ENCODE data around the gene PNMT. TPM values are rescaled to one million over a fixed set of nuclear protein-coding genes. Genes with fewer than 3 reads are reported as not detected.
A peak's percentile ranks its signal among the peaks of the same experiment; 100 is the strongest.

The PNMT gene
- total and polyA plus RNA-seq, 2 of the 8 experiments (the other 6 are each of a cell fraction or from before 2014, with no cell fraction given) = 5.6 to 10.9 TPM

DNA sequence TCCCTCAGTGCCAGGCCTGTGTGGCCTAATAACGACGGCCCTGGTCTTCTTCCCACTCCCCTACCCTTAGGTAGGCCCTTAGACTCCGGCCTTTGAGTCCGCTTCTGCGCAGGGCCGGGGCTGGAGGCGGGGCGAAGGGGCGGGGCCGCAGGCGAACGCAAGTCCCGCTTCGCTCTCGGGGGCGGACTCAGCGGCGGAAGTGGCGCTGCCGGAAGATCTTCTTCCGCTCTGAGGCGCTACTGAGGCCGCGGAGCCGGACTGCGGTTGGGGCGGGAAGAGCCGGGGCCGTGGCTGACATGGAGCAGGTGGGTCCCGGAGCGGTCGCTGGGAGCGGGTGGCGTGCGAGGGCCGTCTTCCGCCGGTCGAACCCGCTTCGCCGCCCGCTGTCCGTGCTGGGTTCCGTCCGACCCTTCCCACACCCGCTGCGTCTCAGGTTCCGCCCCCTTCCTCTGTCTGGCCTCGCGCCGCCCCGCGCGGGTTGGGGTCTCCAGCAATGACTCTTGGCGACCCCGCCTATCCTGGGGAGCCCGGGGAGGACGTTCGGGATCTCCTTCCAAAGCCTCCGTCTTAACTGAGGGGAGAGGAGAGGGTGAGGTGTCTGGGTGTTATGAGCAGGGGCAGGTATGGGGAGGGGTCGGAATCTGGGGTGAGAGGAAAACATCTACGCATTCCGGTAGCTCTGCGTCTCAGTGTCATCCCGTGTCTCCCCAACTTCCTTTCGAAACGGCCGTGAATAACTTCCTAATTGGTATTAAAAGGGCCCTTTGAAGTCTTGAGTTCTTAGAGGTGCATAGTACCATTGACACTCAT lies 31.1 kb upstream of the PNMT start, which contains the start of gene STARD3:
TSS of gene STARD3 (plus strand) at position 218 of the 810 bp plus-strand sequence. CDS start 16,388 bp downstream, outside the sequence.
- Histone ChIP-seq H4K5ac (ENCODE audit: insufficient read length, low read depth, low read length) (peak within 1 kb of the TSS; percentile 6), H3K18ac (ENCODE audit: extremely low read depth, low read length) (peak within 1 kb of the TSS; percentile 78), H3K56ac (replicated peaks; ENCODE audit: insufficient read length, low read depth, low read length) (peak within 1 kb of the TSS; percentile 35), H3K4ac (replicated peaks; ENCODE audit: insufficient read length, low read depth, low read length) (no peak within 1 kb of the TSS), H3K27me3 (replicated peaks in 1 of 4; ENCODE audit: control insufficient read depth in 3 of 4, extremely low read depth in 1 of 4, insufficient read depth in 3 of 4, low read length in 3 of 4) (0 out of 7 replicates have a peak, but pooled peaks cover 0 to 3% (median 0%) of the 10 kb centered on the region in 4 experiments), H3K4me1 (replicated peaks in 1 of 4; ENCODE audit: control insufficient read depth in 3 of 4, insufficient read depth in 4 of 4, low read length in 3 of 4) (peaks cover 13 to 40% (median 26%) of the 10 kb centered on the region in 4 experiments), H4K91ac (replicated peaks; ENCODE audit: insufficient read length, low read length) (peak within 1 kb of the TSS; percentile 40), H3K14ac (ENCODE audit: insufficient read length) (no peak within 1 kb of the TSS), H2BK120ac (replicated peaks; ENCODE audit: low read depth, low read length) (no peak within 1 kb of the TSS), H3K4me3 (ENCODE audit: extremely low read depth in 1 of 4, insufficient read depth in 2 of 4, low read depth in 3 of 4, low read length in 4 of 4) (peak within 1 kb of the TSS; percentile 79 to 91 (median 85)), H2AFZ (ENCODE audit: low read length) (peak within 1 kb of the TSS; percentile 15; the same call in 1 of the 2 replicates), H3K79me1 (ENCODE audit: low read depth, low read length) (peaks cover 19% of the 10 kb centered on the region), H2AK5ac (ENCODE audit: low read depth, low read length) (0 out of 2 replicates have a peak within 1 kb of the TSS, but pooled peaks have one; percentile 60), H2BK5ac (ENCODE audit: low read depth, low read length) (peak within 1 kb of the TSS; percentile 92), H3K23ac (ENCODE audit: insufficient read length) (no peak within 1 kb of the TSS), H4K8ac (ENCODE audit: extremely low read depth, insufficient read depth, low read length) (peak within 1 kb of the TSS; percentile 93; the same call in 1 of the 2 replicates), H3K23me2 (ENCODE audit: low read depth, low read length) (peaks cover 8% of the 10 kb centered on the region; the same call in 1 of the 2 replicates), H3K9ac (replicated peaks in 1 of 4; ENCODE audit: extremely low read depth in 1 of 4, low read depth in 3 of 4, low read length in 3 of 4) (peak within 1 kb of the TSS; percentile 19 to 72 (median 68)), H3K36me3 (ENCODE audit: control insufficient read depth in 2 of 4, insufficient read depth in 4 of 4, low read length in 3 of 4) (no peaks in the 10 kb centered on the region), H2BK12ac (ENCODE audit: low read depth, low read length) (peak within 1 kb of the TSS; percentile 80; the same call in 1 of the 2 replicates), H2BK20ac (ENCODE audit: low read length) (0 out of 2 replicates have a peak within 1 kb of the TSS, but pooled peaks have one; percentile 61), H3K9me3 (ENCODE audit: insufficient read depth in 2 of 2, low read depth in 1 of 2, low read length in 1 of 2) (no peaks in the 10 kb centered on the region), H4K20me1 (replicated peaks in 1 of 2; ENCODE audit: control insufficient read depth in 1 of 2, insufficient read depth in 2 of 2, low read length in 2 of 2) (peaks cover 3 to 12% of the 10 kb centered on the region in 2 experiments), H3K79me2 (ENCODE audit: control insufficient read depth in 1 of 2, insufficient read depth in 2 of 2, low read length in 2 of 2) (peaks cover 8 to 45% of the 10 kb centered on the region in 2 experiments), H3K4me2 (ENCODE audit: insufficient read depth in 1 of 2, low read depth in 2 of 2, low read length in 2 of 2) (peak within 1 kb of the TSS; percentile 86 to 97), H2BK15ac (ENCODE audit: low read length) (peak within 1 kb of the TSS; percentile 72; the same call in 1 of the 2 replicates), H3K27ac (ENCODE audit: low read depth, low read length) (peak within 1 kb of the TSS; percentile 64; the same call in 1 of the 2 replicates)
- ChIA-PET CTCF (ENCODE audit: partially characterized antibody) (interaction anchor here (0.5 to 49.2 kb wide), 9 partner anchors 2 to 95 kb away, joined by 3 to 1885 read pairs (median 9); partner anchors contain the start of genes ERBB2, MIEN1, PGAP3 and PNMT), POLR2A (ENCODE audit: partially characterized antibody) (interaction anchor here (0.8 to 5.5 kb wide), 14 partner anchors 8 to 118 kb away, joined by 3 to 28 read pairs (median 3); partner anchors contain the start of genes ERBB2 and PGAP3)
- FAIRE-seq = no peak
- WGBS, 2 experiments (ENCODE audit: extremely low coverage in 1 of 2, insufficient coverage in 1 of 2, insufficient read length in 1 of 2, insufficient replicate concordance in 2 of 2, low coverage in 1 of 2, low lambda C conversion rate in 2 of 2, missing lambda C conversion rate in 1 of 2) = 2% methylated on average over 44 of the region's 69 CpGs; no CpG with 5 or more reads in 1 of the 2 experiments
- peak in 1 of 2 experiments; percentile 92 for DNase-seq (ENCODE audit: low read depth in 1 of 2, low spot score in 2 of 2)
- TF ChIP-seq NRF1 (IDR thresholded peaks at IDR 0.05; ENCODE audit: low read depth, low read length) (peak; percentile 28; the same call in 1 of the 2 replicates), CTCF (IDR thresholded peaks at IDR 0.05; ENCODE audit: control extremely low read depth in 1 of 3, insufficient read depth in 1 of 3, low read depth in 1 of 3, low read length in 3 of 3) (peak in 2 of 3 experiments; percentile 18 to 32; a peak in 3 of 4 replicates), CTBP2 (IDR thresholded peaks at IDR 0.05; ENCODE audit: borderline replicate concordance, insufficient read depth, insufficient read length, low read length) (no peak), HDAC2 (IDR thresholded peaks at IDR 0.05; ENCODE audit: borderline replicate concordance in 1 of 2, low read depth in 2 of 2, low read length in 2 of 2) (peak in 1 of 2 experiments; percentile 46; a peak in 1 of 4 replicates), RNF2 (IDR thresholded peaks at IDR 0.05; ENCODE audit: borderline replicate concordance, low read depth, low read length, missing control alignments, poor library complexity, severe bottlenecking) (no peak)
